ENCODE results near the gene MRAP2.

The MRAP2 gene

GRCh38 chr6:84137989-84138575 is 104.5 kb downstream of the MRAP2 start:
- DNase-seq, result no peak

DNA sequence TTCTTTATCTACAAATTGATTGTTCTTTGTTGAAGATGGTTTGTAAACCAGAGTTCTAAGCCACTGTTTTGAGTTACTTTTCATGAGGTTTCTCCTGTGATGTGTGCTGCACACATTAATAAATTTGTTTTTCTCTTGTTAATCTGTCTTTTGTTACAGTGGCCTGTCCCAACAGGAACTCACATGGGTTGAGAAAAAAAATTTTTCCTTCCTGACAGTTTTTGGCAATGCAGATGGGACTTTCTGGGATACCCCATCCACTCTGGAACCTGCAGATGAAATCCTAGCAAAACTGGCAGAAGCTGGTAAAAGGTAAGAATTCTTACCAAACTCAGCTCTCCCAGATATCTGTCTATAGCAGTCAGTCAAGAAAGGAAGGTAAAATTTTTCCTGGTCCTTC is 105.7 kb downstream of the MRAP2 start:
- no peak for DNase-seq
